ENCODE measurements around the gene CAPN5.

The CAPN5 gene

DNA sequence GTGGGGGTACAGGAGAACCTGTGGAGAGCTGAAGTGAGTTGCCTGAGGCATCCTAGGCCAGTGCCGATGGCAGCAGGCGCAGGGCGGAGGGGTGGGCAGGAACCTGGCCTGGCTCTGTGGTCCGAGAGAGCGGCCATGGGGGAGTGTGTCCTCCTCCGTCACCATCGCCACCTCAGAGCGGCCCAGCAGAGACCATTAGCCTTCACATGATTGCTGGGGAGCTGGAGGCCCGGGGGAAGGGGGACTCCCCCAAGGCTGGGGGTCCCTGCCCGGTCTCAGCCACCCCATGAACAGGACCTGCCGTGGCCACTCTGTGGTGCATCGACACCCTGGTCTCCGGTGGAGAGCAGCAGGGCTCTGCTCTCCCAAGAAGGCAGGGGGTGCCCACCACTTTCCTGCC, 40.0 kb downstream of the CAPN5 start:
- H3K9ac ChIP-seq (ENCODE audit: low read length): no peak overlapping the region

DNA sequence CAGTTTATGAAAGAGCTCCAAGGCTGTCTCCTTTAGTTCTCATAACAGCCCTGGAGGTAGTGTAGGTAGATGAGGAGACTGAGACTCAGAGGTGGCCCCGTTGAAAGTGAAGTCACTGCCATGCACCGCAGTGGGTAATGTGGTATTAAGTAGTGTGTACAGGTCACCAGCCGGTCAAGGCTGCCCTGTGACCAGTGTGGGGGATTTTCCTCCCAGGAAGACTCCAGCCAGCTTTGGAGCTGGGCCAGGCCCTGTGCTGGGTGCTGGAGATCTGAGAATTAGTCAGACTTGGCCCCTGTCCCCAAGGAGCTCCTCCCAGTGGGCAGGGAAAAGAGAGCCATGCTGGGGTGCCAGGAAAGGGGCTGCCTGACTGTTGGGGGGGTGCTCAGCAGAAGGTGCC, 41.2 kb downstream of the CAPN5 start:
- no peak overlapping the region for H3K4me2 ChIP-seq (ENCODE audit: low read length)

More for the DNA sequence above, 40.0 kb downstream of the CAPN5 start:
- Histone ChIP-seq H3K4me2 (ENCODE audit: low read length) (no peak overlapping the region), H3K9me2 (ENCODE audit: low read depth, low read length) (no peaks in the 10 kb centered on the region), H3K4me3 (ENCODE audit: low read depth, low read length, poor library complexity, severe bottlenecking) (no peak overlapping the region), H3F3A (ENCODE audit: insufficient read depth, low read length) (no peaks in the 10 kb centered on the region), H3K79me2 (ENCODE audit: insufficient read depth, low read length) (no peaks in the 10 kb centered on the region), H3K36me3 (ENCODE audit: insufficient read depth, low read length) (no peaks in the 10 kb centered on the region), H3K27ac (ENCODE audit: low read depth, low read length, poor library complexity, severe bottlenecking) (no peak overlapping the region), H3K27me3 (ENCODE audit: insufficient read depth, low read length) (0 out of 2 replicates have a peak, but pooled peaks cover 2% of the 10 kb centered on the region), H3K9me3 (ENCODE audit: low read length) (no peaks in the 10 kb centered on the region), H2AFZ (ENCODE audit: low read length) (no peak overlapping the region), H4K20me1 (ENCODE audit: insufficient read depth, low read length) (no peaks in the 10 kb centered on the region), H3K4me1 (ENCODE audit: insufficient read depth, low read length, severe bottlenecking) (no peaks in the 10 kb centered on the region)
- TF ChIP-seq EZH2 (IDR thresholded peaks at IDR 0.05; ENCODE audit: borderline replicate concordance, low read length): no peak
- TF ChIP-seq, protein P1, sequence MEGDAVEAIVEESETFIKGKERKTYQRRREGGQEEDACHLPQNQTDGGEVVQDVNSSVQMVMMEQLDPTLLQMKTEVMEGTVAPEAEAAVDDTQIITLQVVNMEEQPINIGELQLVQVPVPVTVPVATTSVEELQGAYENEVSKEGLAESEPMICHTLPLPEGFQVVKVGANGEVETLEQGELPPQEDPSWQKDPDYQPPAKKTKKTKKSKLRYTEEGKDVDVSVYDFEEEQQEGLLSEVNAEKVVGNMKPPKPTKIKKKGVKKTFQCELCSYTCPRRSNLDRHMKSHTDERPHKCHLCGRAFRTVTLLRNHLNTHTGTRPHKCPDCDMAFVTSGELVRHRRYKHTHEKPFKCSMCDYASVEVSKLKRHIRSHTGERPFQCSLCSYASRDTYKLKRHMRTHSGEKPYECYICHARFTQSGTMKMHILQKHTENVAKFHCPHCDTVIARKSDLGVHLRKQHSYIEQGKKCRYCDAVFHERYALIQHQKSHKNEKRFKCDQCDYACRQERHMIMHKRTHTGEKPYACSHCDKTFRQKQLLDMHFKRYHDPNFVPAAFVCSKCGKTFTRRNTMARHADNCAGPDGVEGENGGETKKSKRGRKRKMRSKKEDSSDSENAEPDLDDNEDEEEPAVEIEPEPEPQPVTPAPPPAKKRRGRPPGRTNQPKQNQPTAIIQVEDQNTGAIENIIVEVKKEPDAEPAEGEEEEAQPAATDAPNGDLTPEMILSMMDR (IDR thresholded peaks at IDR 0.05; ENCODE audit: low read length): no peak

DNA sequence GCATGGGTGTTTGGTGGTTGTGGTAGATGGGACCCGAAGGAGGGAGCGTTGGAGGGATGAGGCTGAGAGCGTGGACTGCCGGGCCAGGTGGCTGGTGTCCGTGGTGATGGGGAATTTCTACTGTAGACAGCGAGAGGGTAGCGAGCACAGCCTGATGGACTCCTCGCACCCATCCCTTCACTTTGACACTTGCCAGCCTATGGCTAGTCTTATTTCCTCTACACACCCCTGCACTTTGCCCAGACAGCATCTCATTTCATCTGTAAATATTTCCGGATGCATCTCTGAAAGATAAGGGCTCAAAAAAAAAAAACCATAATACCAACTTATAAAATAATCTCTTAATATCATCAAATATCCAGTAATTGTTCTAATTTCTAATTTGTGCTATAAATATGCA, 41.7 kb downstream of the CAPN5 start:
- no peaks in the 10 kb centered on the region for H3F3A ChIP-seq (ENCODE audit: insufficient read depth, low read length)
- H3K4me2 ChIP-seq (ENCODE audit: low read length): no peak overlapping the region
- H3K9ac ChIP-seq (ENCODE audit: low read length): no peak overlapping the region
- no peak for TF ChIP-seq EZH2 (IDR thresholded peaks at IDR 0.05; ENCODE audit: borderline replicate concordance, low read length)
- TF ChIP-seq, protein P1 (IDR thresholded peaks at IDR 0.05; ENCODE audit: low read length): no peak
- H3K79me2 ChIP-seq (ENCODE audit: insufficient read depth, low read length): no peaks in the 10 kb centered on the region
- H3K27ac ChIP-seq (ENCODE audit: low read depth, low read length, poor library complexity, severe bottlenecking): no peak overlapping the region
- no peak overlapping the region for H3K4me3 ChIP-seq (ENCODE audit: low read depth, low read length, poor library complexity, severe bottlenecking)
- 0 out of 2 replicates have a peak, but pooled peaks cover 3% of the 10 kb centered on the region for H3K27me3 ChIP-seq (ENCODE audit: insufficient read depth, low read length)
- no peaks in the 10 kb centered on the region for H3K36me3 ChIP-seq (ENCODE audit: insufficient read depth, low read length)
- H3K9me3 ChIP-seq (ENCODE audit: low read length): no peaks in the 10 kb centered on the region
- H3K9me2 ChIP-seq (ENCODE audit: low read depth, low read length): no peaks in the 10 kb centered on the region
- no peaks in the 10 kb centered on the region for H3K4me1 ChIP-seq (ENCODE audit: insufficient read depth, low read length, severe bottlenecking)
- no peaks in the 10 kb centered on the region for H4K20me1 ChIP-seq (ENCODE audit: insufficient read depth, low read length)
- H2AFZ ChIP-seq (ENCODE audit: low read length): no peak overlapping the region

More for the DNA sequence above, 41.2 kb downstream of the CAPN5 start:
- Histone ChIP-seq H3K9me2 (ENCODE audit: low read depth, low read length) (no peaks in the 10 kb centered on the region), H3K79me2 (ENCODE audit: insufficient read depth, low read length) (no peaks in the 10 kb centered on the region), H3F3A (ENCODE audit: insufficient read depth, low read length) (no peaks in the 10 kb centered on the region), H4K20me1 (ENCODE audit: insufficient read depth, low read length) (no peaks in the 10 kb centered on the region), H3K9ac (ENCODE audit: low read length) (no peak overlapping the region), H3K4me1 (ENCODE audit: insufficient read depth, low read length, severe bottlenecking) (no peaks in the 10 kb centered on the region), H3K27ac (ENCODE audit: low read depth, low read length, poor library complexity, severe bottlenecking) (no peak overlapping the region), H3K9me3 (ENCODE audit: low read length) (no peaks in the 10 kb centered on the region), H3K36me3 (ENCODE audit: insufficient read depth, low read length) (no peaks in the 10 kb centered on the region), H3K4me3 (ENCODE audit: low read depth, low read length, poor library complexity, severe bottlenecking) (no peak overlapping the region), H2AFZ (ENCODE audit: low read length) (no peak overlapping the region), H3K27me3 (ENCODE audit: insufficient read depth, low read length) (0 out of 2 replicates have a peak, but pooled peaks cover 3% of the 10 kb centered on the region)
- TF ChIP-seq EZH2 (IDR thresholded peaks at IDR 0.05; ENCODE audit: borderline replicate concordance, low read length): no peak
- TF ChIP-seq, protein P1 (IDR thresholded peaks at IDR 0.05; ENCODE audit: low read length): no peak
